ENCODE results near the gene SMC3.

- no peak for TF ChIP-seq CTCF (IDR thresholded peaks at IDR 0.05)
- TF ChIP-seq POLR2A (IDR thresholded peaks at IDR 0.05): no peak
Measured at GRCh38 chr10:110647136-110647430, 79.6 kb downstream of the SMC3 start.
